Trophoblast cell (in vitro differentiated cells and primary cell): ENCODE measurements around the gene RBM23.

ENCODE experiments used
- DNase-seq, 2 donors: peaks; one replicate each; pipeline ENCODE4 v3.0.0-alpha.2; 2016
- H2AFZ ChIP-seq: 2 replicates; pipeline ENCODE4 v1.6.1; 2013; ENCODE audit warnings: low read length, moderate library complexity, mild to moderate bottlenecking; ENCODE audit not compliant: insufficient read depth, poor library complexity
- H2AK5ac ChIP-seq: 2 replicates; pipeline ENCODE4 v1.6.1; 2013; ENCODE audit warnings: mild to moderate bottlenecking, low read length
- H2BK120ac ChIP-seq: 2 replicates; pipeline ENCODE4 v1.6.1; 2013; ENCODE audit warnings: low read length, mild to moderate bottlenecking, moderate library complexity; ENCODE audit not compliant: insufficient read depth, poor library complexity
- H2BK12ac ChIP-seq: 2 replicates; pipeline ENCODE4 v1.6.1; 2013; ENCODE audit warnings: mild to moderate bottlenecking, low read length, moderate library complexity
- H2BK5ac ChIP-seq: 2 replicates; pipeline ENCODE4 v1.6.1; 2013; ENCODE audit warnings: low read length, low read depth, moderate library complexity, mild to moderate bottlenecking; ENCODE audit not compliant: poor library complexity
- H3K14ac ChIP-seq: 2 replicates; pipeline ENCODE4 v1.6.1; 2013; ENCODE audit warnings: mild to moderate bottlenecking, low read length
- H3K18ac ChIP-seq: 2 replicates; pipeline ENCODE4 v1.6.1; 2013; ENCODE audit warnings: mild to moderate bottlenecking, low read length
- H3K23ac ChIP-seq: 2 replicates; pipeline ENCODE4 v1.6.1; 2013; ENCODE audit warnings: low read length
- H3K27ac ChIP-seq: 2 replicates; pipeline ENCODE4 v1.5.1; 2013; ENCODE audit warnings: low read depth, mild to moderate bottlenecking, inconsistent platforms, low read length, moderate library complexity
- H3K27me3 ChIP-seq: 2 replicates; pipeline ENCODE4 v1.6.1; 2013; ENCODE audit warnings: inconsistent platforms, mild to moderate bottlenecking, low read length, moderate library complexity; ENCODE audit not compliant: insufficient read depth
- H3K36me3 ChIP-seq, 2 experiments: 1 replicate in 1 of 2; 2 replicates in 1 of 2; pipeline ENCODE4 v1.6.1; 2013; ENCODE audit warnings: low read length in 2 of 2, mild to moderate bottlenecking in 2 of 2, moderate library complexity in 1 of 2; ENCODE audit not compliant: insufficient read depth in 2 of 2, control insufficient read depth in 1 of 2
- H3K4ac ChIP-seq: 2 replicates; pipeline ENCODE4 v1.6.1; 2013; ENCODE audit warnings: low read depth, mild to moderate bottlenecking, low read length, moderate library complexity
- H3K4me1 ChIP-seq, 2 experiments: 1 replicate in 1 of 2; 2 replicates in 1 of 2; pipeline ENCODE4 v1.6.1; 2013; ENCODE audit warnings: low read length in 2 of 2, mild to moderate bottlenecking in 2 of 2, moderate library complexity in 1 of 2; ENCODE audit not compliant: insufficient read depth in 2 of 2, control insufficient read depth in 1 of 2
- H3K4me2 ChIP-seq: 2 replicates; pipeline ENCODE4 v1.6.1; 2013; ENCODE audit warnings: inconsistent platforms, mild to moderate bottlenecking, low read length, moderate library complexity
- H3K4me3 ChIP-seq: 2 replicates; pipeline ENCODE4 v1.5.1; 2013; ENCODE audit warnings: mild to moderate bottlenecking, low read depth, low read length, inconsistent platforms
- H3K79me1 ChIP-seq: one replicate; pipeline ENCODE4 v1.6.1; 2013; ENCODE audit warnings: low read length
- H3K79me2 ChIP-seq: 2 replicates; pipeline ENCODE4 v1.6.1; 2013; ENCODE audit warnings: low read length, mild to moderate bottlenecking; ENCODE audit not compliant: control insufficient read depth, insufficient read depth, poor library complexity
- H3K9ac ChIP-seq: 2 replicates; pipeline ENCODE4 v1.6.1; 2013; ENCODE audit warnings: mild to moderate bottlenecking, low read length
- H3K9me3 ChIP-seq: 2 replicates; pipeline ENCODE4 v1.6.1; 2013; ENCODE audit warnings: low read depth, mild to moderate bottlenecking, control low read depth, inconsistent platforms, low read length; ENCODE audit not compliant: insufficient read depth
- H4K12ac ChIP-seq: 2 replicates; pipeline ENCODE4 v1.6.1; 2013; ENCODE audit warnings: low read depth, mild to moderate bottlenecking, low read length, moderate library complexity
- H4K8ac ChIP-seq: 2 replicates; pipeline ENCODE4 v1.6.1; 2013; ENCODE audit warnings: low read depth, mild to moderate bottlenecking, low read length, moderate library complexity
- H4K91ac ChIP-seq: one replicate; pipeline ENCODE4 v1.6.1; 2013; ENCODE audit warnings: low read depth, mild to moderate bottlenecking, low read length, moderate library complexity
- WGBS: extraction: QIAGEN DNeasy Blood & Tissue Kit; methylation state at CpG from one replicate; pipeline ENCODE4 v1.1.7; 2013; ENCODE audit warnings: missing lambda C conversion rate; ENCODE audit not compliant: insufficient read length, insufficient coverage; ENCODE audit errors: extremely low coverage; 5-methylcytosine and 5-hydroxymethylcytosine counted together

RBM23 gene

GRCh38 chr14:22907429-22907828, 11.5 kb downstream of the RBM23 start:
- Histone ChIP-seq H3K4me3 (no peak overlapping the region), H3K4ac (no peak overlapping the region), H4K8ac (no peak overlapping the region), H3K18ac (no peak overlapping the region), H3K14ac (no peak overlapping the region), H3K4me2 (no peak overlapping the region), H2BK120ac (no peak overlapping the region), H3K79me1 (no peaks in the 10 kb centered on the region), H4K12ac (no peak overlapping the region), H3K27me3 (no peaks in the 10 kb centered on the region), H2BK5ac (no peak overlapping the region), H2BK12ac (no peak overlapping the region), H3K79me2 (no peaks in the 10 kb centered on the region), H3K4me1 (no peaks in the 10 kb centered on the region), H3K23ac (no peak overlapping the region), H2AK5ac (no peak overlapping the region), H2AFZ (no peak overlapping the region), H3K27ac (no peak overlapping the region), H3K36me3 (peaks cover 47 to 60% of the 10 kb centered on the region in 2 experiments), H3K9me3 (peaks cover 2% of the 10 kb centered on the region), H4K91ac (no peak overlapping the region), H3K9ac (no peak overlapping the region)
- WGBS = no CpG with 5 or more reads among the region's 3 CpGs
- no peak for DNase-seq

- Histone ChIP-seq H4K91ac (no peak overlapping the region), H3K79me1 (no peaks in the 10 kb centered on the region), H3K4me3 (no peak overlapping the region), H3K18ac (no peak overlapping the region), H2BK120ac (no peak overlapping the region), H3K36me3 (peaks cover 54 to 73% of the 10 kb centered on the region in 2 experiments), H2BK5ac (no peak overlapping the region), H3K27me3 (no peaks in the 10 kb centered on the region), H3K4ac (no peak overlapping the region), H3K79me2 (no peaks in the 10 kb centered on the region), H2AFZ (no peak overlapping the region), H3K9ac (peak overlapping the region; percentile 3), H3K9me3 (peaks cover 2% of the 10 kb centered on the region), H4K12ac (no peak overlapping the region), H3K4me1 (no peaks in the 10 kb centered on the region), H2AK5ac (no peak overlapping the region), H3K14ac (no peak overlapping the region), H4K8ac (no peak overlapping the region), H3K4me2 (no peak overlapping the region), H3K27ac (no peak overlapping the region), H3K23ac (no peak overlapping the region), H2BK12ac (no peak overlapping the region)
- no CpG with 5 or more reads among the region's 20 CpGs for WGBS
- DNase-seq = no peak
These were observed 12.9 kb downstream of the RBM23 start for GRCh38 chr14:22906073-22906472.

- Histone ChIP-seq H2AK5ac (no peak overlapping the region), H3K27ac (no peak overlapping the region), H4K12ac (no peak overlapping the region), H3K23ac (no peak overlapping the region), H4K8ac (no peak overlapping the region), H2BK120ac (no peak overlapping the region), H3K4me1 (no peaks in the 10 kb centered on the region), H3K4me2 (no peak overlapping the region), H2AFZ (no peak overlapping the region), H3K14ac (no peak overlapping the region), H3K4ac (no peak overlapping the region), H2BK12ac (no peak overlapping the region), H3K79me2 (no peaks in the 10 kb centered on the region), H3K27me3 (no peaks in the 10 kb centered on the region), H3K4me3 (no peak overlapping the region), H3K36me3 (peaks cover 59 to 75% of the 10 kb centered on the region in 2 experiments), H2BK5ac (no peak overlapping the region), H3K18ac (no peak overlapping the region), H3K79me1 (no peaks in the 10 kb centered on the region), H3K9me3 (peaks cover 2% of the 10 kb centered on the region), H3K9ac (no peak overlapping the region), H4K91ac (no peak overlapping the region)
- no CpG with 5 or more reads among the region's 4 CpGs for WGBS
- no peak for DNase-seq
These were observed 13.3 kb downstream of the RBM23 start for GRCh38 chr14:22905627-22906026.

GRCh38 chr14:22903742-22904087, 15.2 kb downstream of the RBM23 start:
- Histone ChIP-seq H3K9me3 (peaks cover 2% of the 10 kb centered on the region), H3K79me1 (no peaks in the 10 kb centered on the region), H3K18ac (no peak overlapping the region), H4K91ac (no peak overlapping the region), H3K27me3 (no peaks in the 10 kb centered on the region), H3K9ac (no peak overlapping the region), H2AFZ (no peak overlapping the region), H3K4ac (no peak overlapping the region), H2BK120ac (no peak overlapping the region), H3K4me2 (no peak overlapping the region), H3K27ac (no peak overlapping the region), H3K4me3 (no peak overlapping the region), H2BK5ac (no peak overlapping the region), H3K23ac (no peak overlapping the region), H3K4me1 (peaks cover 0 to 1% of the 10 kb centered on the region in 2 experiments), H2AK5ac (no peak overlapping the region), H4K8ac (no peak overlapping the region), H3K14ac (no peak overlapping the region), H4K12ac (no peak overlapping the region), H3K79me2 (no peaks in the 10 kb centered on the region), H3K36me3 (peaks cover 49 to 66% of the 10 kb centered on the region in 2 experiments), H2BK12ac (no peak overlapping the region)
- DNase-seq = no peak
- no CpG with 5 or more reads among the region's 2 CpGs for WGBS
